Body of pancreas (tissue), 4 donors: ENCODE data around the gene MYO5A.
"Not testable (repeated sequence)": the region's sequence is repeated elsewhere in the genome, so short reads cannot be mapped to it uniquely, and the experiment has no call there.

ENCODE experiments used
- POLR2A ChIP-seq, 3 donors: fragments of 450-650 bp; IDR thresholded peaks; one replicate each; pipeline ENCODE4 v1.6.1; 2016; ENCODE audit warnings: antibody characterized with exemption in 3 of 3, mild to moderate bottlenecking in 2 of 3
- TF ChIP-seq, protein P1 (sequence below), 7 experiments: fragments of 450-650 bp in 4 of 7; fragments of 200-600 bp in 3 of 7; sonication (generic) in 3 of 7; IDR thresholded peaks; one replicate each; pipeline ENCODE4 v1.5.1; 2016 to 2019; ENCODE audit warnings: antibody characterized with exemption in 7 of 7

DNA sequence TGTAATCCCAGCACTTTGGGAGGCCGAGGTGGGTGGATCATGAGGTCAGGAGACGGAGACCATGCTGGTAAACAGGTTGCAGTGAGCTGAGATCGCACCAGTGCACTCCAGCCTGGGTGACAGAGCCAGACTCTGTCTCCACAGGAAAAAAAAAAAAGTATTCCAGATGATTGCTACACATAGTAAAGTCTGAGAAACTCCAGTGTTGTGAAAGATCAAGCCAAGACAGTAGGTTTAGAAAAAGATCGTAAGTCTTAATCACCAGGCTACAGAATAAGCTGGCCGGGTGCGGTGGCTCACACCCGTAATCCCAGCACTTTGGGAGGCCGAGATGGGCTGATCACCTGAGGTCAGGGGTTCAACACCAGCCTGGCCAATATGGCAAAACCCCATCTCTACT lies 15.8 kb downstream of the MYO5A start:
- TF ChIP-seq, protein P1, sequence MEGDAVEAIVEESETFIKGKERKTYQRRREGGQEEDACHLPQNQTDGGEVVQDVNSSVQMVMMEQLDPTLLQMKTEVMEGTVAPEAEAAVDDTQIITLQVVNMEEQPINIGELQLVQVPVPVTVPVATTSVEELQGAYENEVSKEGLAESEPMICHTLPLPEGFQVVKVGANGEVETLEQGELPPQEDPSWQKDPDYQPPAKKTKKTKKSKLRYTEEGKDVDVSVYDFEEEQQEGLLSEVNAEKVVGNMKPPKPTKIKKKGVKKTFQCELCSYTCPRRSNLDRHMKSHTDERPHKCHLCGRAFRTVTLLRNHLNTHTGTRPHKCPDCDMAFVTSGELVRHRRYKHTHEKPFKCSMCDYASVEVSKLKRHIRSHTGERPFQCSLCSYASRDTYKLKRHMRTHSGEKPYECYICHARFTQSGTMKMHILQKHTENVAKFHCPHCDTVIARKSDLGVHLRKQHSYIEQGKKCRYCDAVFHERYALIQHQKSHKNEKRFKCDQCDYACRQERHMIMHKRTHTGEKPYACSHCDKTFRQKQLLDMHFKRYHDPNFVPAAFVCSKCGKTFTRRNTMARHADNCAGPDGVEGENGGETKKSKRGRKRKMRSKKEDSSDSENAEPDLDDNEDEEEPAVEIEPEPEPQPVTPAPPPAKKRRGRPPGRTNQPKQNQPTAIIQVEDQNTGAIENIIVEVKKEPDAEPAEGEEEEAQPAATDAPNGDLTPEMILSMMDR (IDR thresholded peaks at IDR 0.05), result not testable (repeated sequence)
- TF ChIP-seq POLR2A (IDR thresholded peaks at IDR 0.05), result not testable (repeated sequence)
